GM19395 (cell line): ENCODE measurements around the gene BCAM.
"Not testable (repeated sequence)": the region's sequence is repeated elsewhere in the genome, so short reads cannot be mapped to it uniquely, and the experiment has no call there.

Experiments
- ATAC-seq: cut with Tn5 transposase; IDR thresholded peaks from one replicate; pipeline ENCODE4 v1.9.1; 2021; ENCODE audit warnings: mild to moderate bottlenecking, moderate library complexity; ENCODE audit not compliant: unreplicated experiment

Gene BCAM

DNA sequence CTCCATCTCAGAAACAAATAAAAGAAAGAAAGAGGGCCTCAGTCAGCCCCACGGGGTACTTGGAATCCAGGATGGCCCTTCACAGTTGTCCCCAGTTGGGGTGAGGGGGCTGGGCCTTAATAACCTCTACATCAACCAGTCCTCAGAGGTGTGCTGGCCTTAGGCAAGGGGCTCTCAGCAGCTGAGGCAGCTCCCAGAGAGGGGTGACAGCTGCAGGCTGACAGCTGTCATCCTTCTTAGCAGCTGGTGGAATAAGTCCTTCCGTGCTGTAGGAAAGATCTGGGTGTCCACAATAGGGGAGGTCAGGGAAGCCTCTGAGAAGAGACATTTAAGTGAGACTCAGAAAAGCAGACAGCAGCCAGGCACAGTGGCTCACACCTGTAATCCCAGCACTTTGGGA, 7.4 kb downstream of the BCAM start:
- ATAC-seq, result no peak

DNA sequence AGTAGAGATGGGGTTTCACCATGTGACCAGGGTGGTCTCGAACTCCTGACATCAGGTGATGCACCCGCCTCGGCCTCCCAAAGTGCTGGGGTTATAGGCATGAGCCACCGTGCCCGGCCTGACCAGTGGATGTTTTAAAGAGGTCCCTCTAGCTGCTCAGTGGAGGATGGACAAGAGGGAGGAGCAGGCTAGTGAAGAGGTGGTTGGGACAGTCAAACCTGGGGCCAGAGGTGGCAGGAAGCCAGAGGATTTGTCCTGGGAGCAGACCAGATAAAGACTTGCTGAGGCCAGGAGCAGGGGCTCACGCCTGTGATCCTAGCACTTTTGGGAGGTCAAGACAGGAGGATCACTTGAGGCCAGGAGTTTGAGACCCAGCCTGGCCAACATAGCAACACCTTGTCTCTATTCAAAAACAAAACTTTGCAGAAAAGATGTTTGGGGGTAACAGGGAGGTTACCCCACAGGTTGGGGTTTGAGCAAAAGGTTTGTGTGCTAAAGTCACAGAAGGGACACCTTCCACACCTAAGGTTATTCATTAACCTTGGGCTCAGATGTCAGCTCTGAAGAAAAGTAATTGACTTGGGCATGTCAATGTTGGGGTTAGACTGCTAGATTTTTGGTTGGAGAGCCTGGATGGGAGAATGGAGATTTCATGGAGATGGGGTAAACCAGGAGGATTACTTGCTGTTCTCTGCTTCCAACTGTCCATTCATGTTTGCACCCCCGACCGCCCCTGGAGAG, 9.0 kb downstream of the BCAM start:
- ATAC-seq, result no peak

DNA sequence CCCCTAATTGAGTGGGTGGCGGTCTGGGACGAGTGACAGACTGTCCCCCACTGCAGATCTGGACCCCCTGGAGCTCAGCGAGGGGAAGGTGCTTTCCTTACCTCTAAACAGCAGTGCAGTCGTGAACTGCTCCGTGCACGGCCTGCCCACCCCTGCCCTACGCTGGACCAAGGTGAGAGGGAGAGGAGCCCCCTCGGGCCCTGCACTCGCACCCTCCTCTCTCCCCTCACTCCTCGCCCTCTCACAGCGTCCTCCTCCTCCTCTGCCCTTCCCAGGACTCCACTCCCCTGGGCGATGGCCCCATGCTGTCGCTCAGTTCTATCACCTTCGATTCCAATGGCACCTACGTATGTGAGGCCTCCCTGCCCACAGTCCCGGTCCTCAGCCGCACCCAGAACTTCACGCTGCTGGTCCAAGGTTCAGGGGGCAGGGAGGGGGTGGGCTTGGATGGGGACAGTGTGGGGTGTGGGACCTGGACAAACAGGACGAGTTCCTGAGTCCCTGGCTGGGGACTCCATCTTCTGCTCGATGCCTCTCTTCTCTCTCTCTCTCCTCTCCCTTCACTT, 9.6 kb downstream of the BCAM start:
- ATAC-seq, result no peak

DNA sequence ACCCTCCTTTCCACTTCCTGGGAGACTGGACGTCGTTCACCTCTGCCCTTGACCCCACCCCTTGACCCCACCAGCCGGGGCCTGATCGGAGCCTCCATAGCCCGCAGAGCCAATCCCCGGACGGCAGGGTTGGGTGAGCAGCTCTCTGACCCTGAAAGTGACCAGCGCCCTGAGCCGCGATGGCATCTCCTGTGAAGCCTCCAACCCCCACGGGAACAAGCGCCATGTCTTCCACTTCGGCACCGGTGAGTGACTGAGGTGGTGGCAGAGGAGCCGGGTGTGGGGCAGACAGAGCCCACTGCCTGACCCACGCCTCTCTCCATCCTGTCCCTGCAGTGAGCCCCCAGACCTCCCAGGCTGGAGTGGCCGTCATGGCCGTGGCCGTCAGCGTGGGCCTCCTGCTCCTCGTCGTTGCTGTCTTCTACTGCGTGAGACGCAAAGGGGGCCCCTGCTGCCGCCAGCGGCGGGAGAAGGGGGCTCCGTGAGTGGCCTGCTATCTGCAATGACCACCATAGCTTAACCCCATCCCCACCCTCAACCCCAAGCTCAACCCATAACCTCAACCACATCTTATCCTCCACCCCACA, 10.4 kb downstream of the BCAM start:
- ATAC-seq, result no peak

DNA sequence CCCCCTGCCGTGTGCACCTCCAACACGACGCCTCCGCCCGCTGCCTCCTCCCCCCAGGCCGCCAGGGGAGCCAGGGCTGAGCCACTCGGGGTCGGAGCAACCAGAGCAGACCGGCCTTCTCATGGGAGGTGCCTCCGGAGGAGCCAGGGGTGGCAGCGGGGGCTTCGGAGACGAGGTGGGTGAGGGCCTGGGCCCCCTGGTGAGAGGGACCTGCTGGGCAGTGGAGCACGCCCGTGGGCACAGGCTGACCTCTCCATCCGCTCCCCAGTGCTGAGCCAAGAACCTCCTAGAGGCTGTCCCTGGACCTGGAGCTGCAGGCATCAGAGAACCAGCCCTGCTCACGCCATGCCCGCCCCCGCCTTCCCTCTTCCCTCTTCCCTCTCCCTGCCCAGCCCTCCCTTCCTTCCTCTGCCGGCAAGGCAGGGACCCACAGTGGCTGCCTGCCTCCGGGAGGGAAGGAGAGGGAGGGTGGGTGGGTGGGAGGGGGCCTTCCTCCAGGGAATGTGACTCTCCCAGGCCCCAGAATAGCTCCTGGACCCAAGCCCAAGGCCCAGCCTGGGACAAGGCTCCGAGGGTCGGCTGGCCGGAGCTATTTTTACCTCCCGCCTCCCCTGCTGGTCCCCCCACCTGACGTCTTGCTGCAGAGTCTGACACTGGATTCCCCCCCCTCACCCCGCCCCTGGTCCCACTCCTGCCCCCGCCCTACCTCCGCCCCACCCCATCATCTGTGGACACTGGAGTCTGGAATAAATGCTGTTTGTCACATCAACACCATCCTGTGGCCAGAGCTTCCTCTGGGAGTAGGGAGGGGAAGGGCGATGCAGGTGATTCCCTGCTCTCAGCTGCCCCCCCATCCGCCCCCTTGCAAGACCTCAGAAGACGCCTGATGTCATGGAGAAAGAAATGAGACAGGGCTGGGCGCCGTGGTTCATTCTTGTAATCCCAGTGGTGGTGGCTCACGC, 12.0 kb downstream of the BCAM start:
- no peak for ATAC-seq

DNA sequence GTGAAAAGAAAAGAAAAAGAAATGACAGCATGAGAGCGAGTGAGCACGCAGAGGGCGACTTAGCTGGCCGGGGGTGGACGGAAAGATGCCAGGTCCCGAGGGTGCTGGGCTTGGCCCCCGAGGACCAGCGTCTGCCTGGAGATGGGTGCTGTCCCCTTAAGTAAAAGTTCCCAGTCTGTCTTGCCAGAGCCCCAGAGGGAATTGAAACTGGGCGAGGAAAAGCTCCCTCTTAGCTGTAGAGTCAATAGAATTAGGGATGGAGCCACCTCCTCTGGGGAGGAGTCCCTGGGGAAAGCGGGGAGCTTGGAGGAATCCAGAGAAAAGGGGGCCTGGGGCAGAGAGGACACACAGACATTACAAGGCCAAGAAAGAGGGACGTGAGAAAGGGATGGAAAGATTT, 13.3 kb downstream of the BCAM start:
- no peak for ATAC-seq

DNA sequence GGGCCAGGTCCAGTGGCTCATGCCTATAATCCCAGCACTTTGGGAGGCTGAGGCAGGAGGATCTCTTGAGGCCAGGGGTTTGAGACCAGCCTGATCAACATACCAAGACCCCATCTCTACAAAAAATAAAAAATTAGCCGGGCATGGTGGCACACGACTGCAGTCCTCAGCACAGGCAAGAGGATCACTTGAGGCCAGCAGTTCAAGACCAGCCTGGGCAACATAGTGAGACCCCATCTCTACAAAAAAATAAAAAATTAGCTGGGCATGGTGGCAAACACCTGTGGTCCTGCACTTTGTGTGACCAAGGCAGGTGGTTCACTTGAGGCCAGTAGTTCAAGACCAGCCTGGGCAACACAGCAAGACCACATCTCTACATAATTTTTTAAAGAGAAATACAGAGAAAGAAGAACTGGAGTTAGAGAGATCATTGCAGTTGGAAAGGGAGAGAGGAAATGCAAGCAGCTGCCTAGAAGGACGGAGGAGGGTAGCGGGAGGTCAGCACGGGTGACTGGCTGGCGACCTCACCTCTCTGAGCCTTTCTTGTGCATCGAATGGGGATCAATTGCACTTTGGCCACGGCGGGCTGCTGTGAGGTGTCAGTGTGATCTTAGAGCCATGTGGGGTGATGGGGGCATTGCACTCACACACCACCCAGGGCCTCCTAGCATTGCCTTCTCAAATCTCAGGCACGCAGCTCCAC, 13.9 kb downstream of the BCAM start:
- no peak for ATAC-seq

DNA sequence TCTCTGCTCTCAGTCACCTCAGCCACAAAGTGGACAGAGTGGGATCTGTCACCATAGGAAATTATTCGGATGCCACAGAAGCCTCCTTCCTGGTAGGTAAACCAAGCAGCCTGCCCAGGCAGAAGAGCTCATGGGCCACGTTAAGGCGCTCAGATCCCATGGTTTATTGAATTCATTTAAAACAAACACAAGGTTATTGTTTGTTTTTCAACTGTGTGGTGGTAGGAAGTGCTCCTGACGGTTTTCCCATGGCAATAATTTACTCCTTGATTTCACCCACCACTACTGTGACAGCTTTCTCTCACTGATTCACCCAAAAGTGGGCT, 14.4 kb downstream of the BCAM start:
- ATAC-seq, result no peak

DNA sequence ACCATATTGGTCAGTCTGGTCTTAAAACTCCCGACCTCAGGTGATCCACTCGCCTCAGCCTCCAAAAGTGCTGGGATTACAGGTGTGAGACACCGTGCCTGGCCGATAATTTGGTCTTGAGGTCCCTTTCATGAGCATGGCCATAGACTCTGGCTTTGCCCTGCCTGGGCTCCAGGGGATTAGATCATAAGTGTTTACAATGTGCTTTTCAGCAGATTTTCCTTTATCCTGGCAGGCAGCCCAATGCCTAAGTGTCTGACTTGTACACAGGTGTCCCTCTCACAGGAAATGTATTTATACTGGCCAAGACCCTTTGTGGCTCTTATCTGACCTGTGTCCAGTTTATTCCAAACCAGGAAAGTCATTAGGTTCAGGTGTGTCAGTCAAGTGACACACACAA, 15.9 kb downstream of the BCAM start:
- no peak for ATAC-seq

DNA sequence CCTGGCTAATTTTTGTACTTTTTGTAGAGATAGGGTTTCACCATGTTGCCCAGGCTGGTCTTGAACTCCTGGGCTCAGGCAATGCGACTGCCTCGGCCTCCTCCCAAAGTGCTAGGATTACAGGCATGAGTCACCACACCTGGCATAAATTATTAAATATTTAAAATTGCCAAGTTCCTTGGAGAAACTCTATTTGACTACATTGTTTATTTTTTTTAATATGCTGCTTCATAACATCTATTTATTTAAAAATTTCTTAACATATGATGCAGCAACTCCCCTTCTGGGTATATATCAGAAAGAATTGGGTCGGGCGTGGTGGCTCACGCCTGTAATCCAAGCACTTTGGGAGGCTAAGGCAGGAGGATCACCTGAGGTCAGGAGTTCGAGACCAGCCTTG, 24.0 kb downstream of the BCAM start:
- ATAC-seq, result not testable (repeated sequence)

DNA sequence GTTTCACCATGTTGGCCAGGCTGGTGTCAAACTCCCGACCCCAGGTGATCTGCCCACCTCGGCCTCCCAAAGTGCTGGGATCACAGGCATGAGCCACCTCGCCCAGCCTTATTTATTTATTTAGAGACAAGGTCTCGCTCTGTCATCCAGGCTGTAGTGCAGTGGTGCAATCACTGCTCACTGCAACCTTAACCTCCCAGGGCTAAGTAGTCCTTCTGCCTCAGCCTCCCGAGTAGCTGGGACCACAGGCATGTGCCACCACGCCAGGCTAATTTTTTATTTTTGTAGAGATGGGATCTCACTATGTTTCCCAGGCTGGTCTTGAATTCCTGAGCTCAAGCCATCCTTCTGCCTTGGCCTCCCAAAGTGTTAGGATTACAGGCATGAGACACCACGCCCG, 25.5 kb downstream of the BCAM start:
- ATAC-seq, result not testable (repeated sequence)

DNA sequence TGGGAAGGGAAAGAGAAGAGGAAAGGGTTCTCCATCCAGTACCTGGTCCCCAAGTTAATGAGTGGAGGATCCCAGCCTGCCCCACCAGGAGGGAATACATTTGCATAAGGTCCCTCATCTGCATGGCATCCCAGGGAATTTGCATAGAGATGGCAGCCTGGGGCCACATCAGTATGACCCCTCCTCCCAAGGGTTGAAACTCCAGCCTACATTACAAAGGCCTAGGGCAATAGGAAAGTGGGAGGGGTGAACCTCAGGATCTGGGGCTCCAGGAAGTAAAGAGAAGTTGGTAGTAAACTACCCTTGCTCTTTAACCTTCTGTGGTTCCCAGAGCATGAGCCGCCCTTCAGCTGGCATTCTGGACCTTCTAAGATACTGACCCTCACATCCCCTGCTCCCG, 30.4 kb downstream of the BCAM start:
- ATAC-seq, result no peak

DNA sequence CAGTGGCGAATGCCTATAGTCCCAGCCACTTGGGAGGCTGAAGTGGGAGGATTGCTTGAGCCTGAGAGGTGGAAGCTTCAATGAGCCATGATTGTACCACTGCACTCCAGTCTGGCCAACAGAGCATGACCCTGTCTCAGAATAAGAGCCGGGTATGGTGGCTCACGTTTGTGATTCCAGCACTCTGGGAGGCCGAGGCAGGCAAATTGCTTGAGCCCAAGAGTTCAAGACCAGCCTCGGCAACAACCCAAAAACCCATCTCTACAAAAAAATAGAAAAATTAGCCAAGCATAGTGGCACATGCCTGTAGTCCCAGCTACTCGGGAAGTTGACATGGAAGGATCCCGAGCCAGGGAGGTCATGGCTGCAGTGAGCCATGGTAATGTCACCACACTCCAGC, 31.9 kb downstream of the BCAM start:
- ATAC-seq, result no peak

DNA sequence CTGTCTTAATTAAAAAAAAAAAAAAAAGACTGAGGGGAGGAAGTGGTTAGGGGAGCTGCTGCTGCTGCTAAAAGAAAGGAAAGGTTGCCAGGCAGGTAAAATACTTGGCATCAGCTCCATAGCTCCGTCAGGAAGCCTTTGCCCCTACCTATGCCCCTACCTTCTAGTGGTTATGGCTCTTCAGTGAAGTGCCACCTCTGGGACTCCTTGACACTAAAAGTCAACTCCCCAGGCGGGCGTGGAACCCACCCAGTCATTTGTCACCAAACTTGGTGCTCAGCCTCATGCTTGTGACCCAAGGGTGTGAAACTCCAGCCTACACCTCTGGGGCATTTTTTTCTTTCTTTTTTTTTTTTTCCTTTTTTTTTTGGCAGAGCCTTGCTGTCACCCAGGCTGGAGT, 32.3 kb downstream of the BCAM start:
- ATAC-seq, result no peak

DNA sequence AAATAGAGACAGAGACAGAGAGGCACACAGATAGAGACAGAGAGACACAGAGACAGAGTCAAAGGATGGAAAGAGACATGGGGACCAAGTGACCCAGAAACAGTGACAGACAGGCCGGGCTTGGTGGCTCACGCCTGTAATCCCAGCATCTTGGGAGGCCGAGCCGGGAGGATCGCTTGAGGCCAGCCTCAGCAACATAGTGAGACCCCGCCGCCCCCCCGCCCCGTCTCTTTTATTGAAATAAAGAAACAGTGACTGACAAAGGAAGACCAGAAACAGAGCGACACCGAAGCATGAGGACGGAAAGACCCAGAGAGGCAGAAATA, 36.3 kb downstream of the BCAM start:
- no peak for ATAC-seq

DNA sequence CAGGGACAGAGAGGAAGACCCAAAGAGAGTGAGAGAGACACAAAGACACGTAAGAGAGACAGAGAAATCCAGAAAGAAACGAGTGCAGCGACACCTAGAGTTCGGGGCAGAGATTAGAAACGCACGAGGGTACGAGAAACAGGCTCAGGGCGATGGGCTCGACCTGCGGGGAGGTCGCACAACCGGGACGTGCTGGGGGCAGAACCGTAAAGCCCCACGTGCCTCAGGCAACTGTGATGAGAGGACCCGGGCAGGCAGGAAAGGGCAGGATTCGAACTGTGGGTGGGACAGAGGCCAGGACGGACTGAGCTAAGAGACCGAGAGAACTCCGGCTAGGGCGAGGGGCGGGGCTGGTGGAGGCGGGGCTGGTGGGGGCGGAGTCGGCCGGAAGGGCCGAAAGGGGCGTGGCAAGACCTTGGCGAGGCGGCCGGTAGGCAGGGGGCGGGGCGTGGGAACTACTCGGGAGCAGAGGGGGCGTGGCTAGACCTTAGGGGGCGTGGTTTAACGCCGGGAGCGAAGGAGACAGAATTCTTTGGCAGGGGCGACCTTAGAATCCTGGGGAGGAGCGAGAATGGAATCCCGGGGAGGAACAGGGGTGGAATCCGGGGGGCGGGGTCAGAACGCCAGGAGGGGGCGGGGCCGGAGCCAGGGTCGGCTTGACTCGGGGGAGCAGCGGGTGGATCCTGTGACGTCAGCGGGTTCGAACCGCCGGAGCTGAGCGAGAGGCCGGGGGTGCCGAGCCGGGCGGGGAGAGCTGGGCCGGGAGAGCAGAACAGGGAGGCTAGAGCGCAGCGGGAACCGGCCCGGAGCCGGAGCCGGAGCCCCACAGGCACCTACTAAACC, 36.9 kb downstream of the BCAM start, which contains the start of gene NECTIN2:
TSS of gene NECTIN2 (plus strand) at position 686 of the 843 bp plus-strand sequence. CDS start 229 bp downstream, outside the sequence.
- no peak for ATAC-seq

DNA sequence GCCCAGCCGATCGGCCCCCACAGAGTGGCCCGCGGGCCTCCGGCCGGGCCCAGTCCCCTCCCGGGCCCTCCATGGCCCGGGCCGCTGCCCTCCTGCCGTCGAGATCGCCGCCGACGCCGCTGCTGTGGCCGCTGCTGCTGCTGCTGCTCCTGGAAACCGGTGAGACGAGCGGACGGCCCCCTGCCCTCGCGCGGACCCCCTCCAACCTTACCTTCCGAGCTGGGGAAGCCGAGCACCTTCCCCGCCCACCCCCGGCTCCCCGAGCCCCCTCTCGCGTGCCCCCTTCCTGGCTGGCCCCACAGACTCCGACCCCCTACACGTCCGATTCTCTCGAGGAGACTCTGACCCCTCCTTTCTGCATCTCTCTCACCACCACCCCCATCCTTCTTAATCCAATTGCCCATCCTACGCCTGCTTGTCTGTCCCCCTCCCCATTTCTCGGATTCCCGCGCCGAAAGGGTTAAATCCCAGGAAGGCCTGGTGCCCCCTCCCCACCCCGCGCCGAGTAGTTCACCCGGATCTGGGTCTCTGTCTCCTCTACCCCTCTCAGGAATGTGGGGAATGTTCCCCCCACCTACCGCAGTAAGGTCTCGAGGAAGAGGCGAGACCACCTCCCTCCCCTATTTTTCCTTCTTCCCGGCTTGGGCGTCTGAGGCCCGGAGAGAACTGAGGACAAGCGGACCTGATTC, 37.7 kb downstream of the BCAM start:
- ATAC-seq, result no peak

DNA sequence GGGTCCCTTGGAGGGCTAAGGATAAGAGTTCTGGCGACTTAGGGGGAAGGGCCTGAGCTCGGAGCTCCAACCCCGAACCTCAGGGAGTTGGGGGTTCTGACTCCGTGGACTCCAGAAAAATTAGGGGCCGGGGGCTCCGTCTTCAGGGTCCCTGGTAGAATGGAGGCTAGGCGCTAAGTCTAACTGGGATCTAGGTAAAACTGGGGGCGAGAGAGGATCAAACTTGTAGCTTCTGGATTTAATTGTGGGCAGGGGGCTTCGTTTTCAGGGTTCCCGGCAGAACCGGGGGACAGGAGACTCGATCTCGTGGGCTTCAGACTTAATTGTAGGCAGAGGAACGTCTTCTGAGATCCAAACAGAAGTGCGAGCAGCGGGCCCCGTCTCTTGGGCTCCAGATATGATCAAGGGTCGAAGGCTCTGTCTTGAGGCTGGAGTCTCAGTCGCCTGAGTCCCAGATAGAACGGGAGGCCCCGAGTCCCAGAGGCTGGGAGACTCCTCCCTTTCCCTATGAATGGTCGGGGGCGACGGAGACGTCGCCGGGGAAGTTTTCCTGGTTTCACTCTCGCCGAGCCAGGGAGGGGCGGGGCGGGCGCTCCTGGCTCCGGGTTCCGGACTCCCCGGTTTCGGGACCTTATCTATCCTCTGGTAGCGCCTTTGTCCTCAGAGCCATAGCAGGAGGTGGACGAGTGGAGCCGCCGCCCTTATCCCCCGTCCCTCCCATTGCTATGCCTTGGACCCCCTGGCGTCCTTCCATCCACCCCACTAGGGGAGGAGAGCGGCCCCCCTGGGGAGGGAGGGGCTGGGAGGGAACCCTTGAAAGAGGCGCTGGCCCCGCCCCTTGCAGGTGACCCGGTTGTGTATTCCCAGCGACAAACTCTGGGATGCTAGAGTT, 38.5 kb downstream of the BCAM start:
- ATAC-seq, result no peak
